ENCODE results near the gene SMYD2.

SMYD2 gene

DNA sequence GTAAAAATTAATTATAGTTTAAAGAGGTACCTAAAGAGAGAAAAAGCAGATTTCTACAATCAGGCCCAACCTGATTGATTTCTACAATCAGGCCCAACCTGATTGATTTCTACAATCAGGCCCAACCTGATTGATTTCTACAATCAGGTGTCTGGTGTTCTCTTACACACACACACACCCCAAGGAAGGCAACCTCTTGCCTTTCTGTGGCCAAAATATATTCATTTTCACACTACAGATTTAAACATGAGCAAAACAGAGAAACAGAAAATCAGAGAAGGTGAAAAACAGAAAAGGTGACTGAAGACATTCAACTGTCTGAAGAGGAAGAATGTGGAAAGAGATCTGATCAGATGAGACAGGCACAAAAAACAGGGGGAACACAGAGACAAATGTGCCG, 104.5 kb downstream of the SMYD2 start:
- TF ChIP-seq JUND (IDR thresholded peaks at IDR 0.05; ENCODE audit: low read depth), result no peak
- DNase-seq (ENCODE audit: low read depth in 1 of 2, low spot score in 1 of 2), result no peak
- in situ Hi-C loops (cut with HindIII; ENCODE audit: low pct_unique_long_range_greater_than_20kb, low sequenced_read_pairs), result no loop called here

DNA sequence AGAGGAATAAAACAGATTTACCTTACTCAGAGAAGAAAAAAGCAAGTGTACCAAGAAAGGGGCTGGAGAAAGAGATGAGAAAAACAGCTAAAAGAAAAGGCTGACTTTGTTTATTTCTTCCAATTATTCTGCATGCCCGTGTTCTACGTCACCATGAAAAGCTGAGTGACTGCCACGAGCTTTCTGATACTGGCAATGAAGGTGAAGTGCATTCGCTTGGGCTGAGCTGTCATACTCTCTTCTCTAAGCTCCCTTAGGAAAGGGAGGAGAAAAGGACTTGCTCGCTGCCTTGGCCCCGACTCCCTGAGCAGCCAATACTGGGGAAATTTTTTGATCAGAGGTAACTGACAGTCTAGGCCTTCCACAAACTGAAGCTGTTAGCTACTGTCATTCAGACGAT, 105.4 kb downstream of the SMYD2 start:
- in situ Hi-C loops (cut with HindIII; ENCODE audit: low pct_unique_long_range_greater_than_20kb, low sequenced_read_pairs), result no loop called here
- no peak for DNase-seq (ENCODE audit: low read depth in 1 of 2, low spot score in 1 of 2)
- TF ChIP-seq JUND (IDR thresholded peaks at IDR 0.05; ENCODE audit: low read depth), result no peak
